ENCODE data around the gene ADCY7. TPM values are rescaled to one million over a fixed set of nuclear protein-coding genes. Genes with fewer than 3 reads are reported as not detected.
"Not testable (repeated sequence)": the region's sequence is repeated elsewhere in the genome, so short reads cannot be mapped to it uniquely, and the experiment has no call there.

ADCY7 gene
- total and polyA plus RNA-seq, 2 experiments from 2014 or later: 3.9 to 4.4 TPM

- Histone ChIP-seq H3K4me3 (no peak overlapping the region), H4K20me1 (ENCODE audit: insufficient read depth, poor library complexity, severe bottlenecking) (no peaks in the 10 kb centered on the region), H2AFZ (no peak overlapping the region), H3K4me1 (ENCODE audit: insufficient read depth) (peaks cover 6% of the 10 kb centered on the region), H3K9me2 (replicated peaks; ENCODE audit: insufficient read depth) (no peaks in the 10 kb centered on the region), H3K36me3 (replicated peaks; ENCODE audit: insufficient read depth, low read depth) (no peaks in the 10 kb centered on the region), H3K27ac (peak overlapping the region; percentile 10), H3K4me2 (no peak overlapping the region), H3K79me2 (no peaks in the 10 kb centered on the region), H3K27me3 (no peaks in the 10 kb centered on the region), H3K9me3 (ENCODE audit: low read depth) (no peaks in the 10 kb centered on the region)
- 77% methylated on average over 8 of the region's 8 CpGs for WGBS (ENCODE audit: low lambda C conversion rate, missing lambda C conversion rate)
- TF ChIP-seq, protein P1, sequence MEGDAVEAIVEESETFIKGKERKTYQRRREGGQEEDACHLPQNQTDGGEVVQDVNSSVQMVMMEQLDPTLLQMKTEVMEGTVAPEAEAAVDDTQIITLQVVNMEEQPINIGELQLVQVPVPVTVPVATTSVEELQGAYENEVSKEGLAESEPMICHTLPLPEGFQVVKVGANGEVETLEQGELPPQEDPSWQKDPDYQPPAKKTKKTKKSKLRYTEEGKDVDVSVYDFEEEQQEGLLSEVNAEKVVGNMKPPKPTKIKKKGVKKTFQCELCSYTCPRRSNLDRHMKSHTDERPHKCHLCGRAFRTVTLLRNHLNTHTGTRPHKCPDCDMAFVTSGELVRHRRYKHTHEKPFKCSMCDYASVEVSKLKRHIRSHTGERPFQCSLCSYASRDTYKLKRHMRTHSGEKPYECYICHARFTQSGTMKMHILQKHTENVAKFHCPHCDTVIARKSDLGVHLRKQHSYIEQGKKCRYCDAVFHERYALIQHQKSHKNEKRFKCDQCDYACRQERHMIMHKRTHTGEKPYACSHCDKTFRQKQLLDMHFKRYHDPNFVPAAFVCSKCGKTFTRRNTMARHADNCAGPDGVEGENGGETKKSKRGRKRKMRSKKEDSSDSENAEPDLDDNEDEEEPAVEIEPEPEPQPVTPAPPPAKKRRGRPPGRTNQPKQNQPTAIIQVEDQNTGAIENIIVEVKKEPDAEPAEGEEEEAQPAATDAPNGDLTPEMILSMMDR (IDR thresholded peaks at IDR 0.05; ENCODE audit: poor library complexity): no peak
- TF ChIP-seq EZH2 (IDR thresholded peaks at IDR 0.05; ENCODE audit: borderline replicate concordance) (no peak), EZH2phosphoT487 (IDR thresholded peaks at IDR 0.05; ENCODE audit: low read depth, severe bottlenecking, unreplicated experiment) (no peak)
- no peak for DNase-seq (ENCODE audit: low spot score)
These were observed 72.2 kb downstream of the ADCY7 start for GRCh38 chr16:50338371-50339231.

DNA sequence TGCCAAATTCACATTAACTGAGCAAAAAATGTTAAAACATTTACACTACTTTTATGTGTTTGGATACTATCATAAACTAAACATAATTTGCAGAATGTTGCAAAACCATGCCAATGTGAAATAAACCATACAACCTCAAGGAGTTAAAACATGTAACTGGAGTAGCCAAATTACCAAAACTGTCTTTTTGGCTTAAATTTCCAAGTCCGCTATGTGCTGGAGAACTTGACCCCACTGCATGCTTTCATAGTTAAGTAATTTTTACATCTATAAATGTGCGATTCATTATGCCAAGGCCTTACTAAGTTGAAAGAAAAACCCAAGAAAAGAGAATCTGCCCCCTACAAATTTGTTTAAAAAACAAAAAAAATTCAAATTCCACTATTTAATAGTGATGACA, 74.2 kb downstream of the ADCY7 start:
- no peak overlapping the region for H3K4me2 ChIP-seq
- H3K79me2 ChIP-seq: no peaks in the 10 kb centered on the region
- no peak for DNase-seq (ENCODE audit: low spot score)
- H3K9me2 ChIP-seq (replicated peaks; ENCODE audit: insufficient read depth): no peaks in the 10 kb centered on the region
- no peak overlapping the region for H2AFZ ChIP-seq
- no peak for TF ChIP-seq EZH2 (IDR thresholded peaks at IDR 0.05; ENCODE audit: borderline replicate concordance)
- no peak for TF ChIP-seq EZH2phosphoT487 (IDR thresholded peaks at IDR 0.05; ENCODE audit: low read depth, severe bottlenecking, unreplicated experiment)
- TF ChIP-seq, protein P1 (IDR thresholded peaks at IDR 0.05; ENCODE audit: poor library complexity): no peak
- H4K20me1 ChIP-seq (ENCODE audit: insufficient read depth, poor library complexity, severe bottlenecking): no peaks in the 10 kb centered on the region
- no peak overlapping the region for H3K27ac ChIP-seq
- peaks cover 6% of the 10 kb centered on the region for H3K4me1 ChIP-seq (ENCODE audit: insufficient read depth)
- H3K9me3 ChIP-seq (ENCODE audit: low read depth): no peaks in the 10 kb centered on the region
- H3K27me3 ChIP-seq: no peaks in the 10 kb centered on the region
- H3K4me3 ChIP-seq: no peak overlapping the region
- WGBS (ENCODE audit: low lambda C conversion rate, missing lambda C conversion rate): 74% methylated on average over 2 of the region's 2 CpGs
- H3K36me3 ChIP-seq (replicated peaks; ENCODE audit: insufficient read depth, low read depth): no peaks in the 10 kb centered on the region

GRCh38 chr16:50343566-50343965, 77.2 kb downstream of the ADCY7 start:
- not testable (repeated sequence) for H3K36me3 ChIP-seq (replicated peaks; ENCODE audit: insufficient read depth, low read depth); H3K27me3 ChIP-seq; H3K4me1 ChIP-seq (ENCODE audit: insufficient read depth); H2AFZ ChIP-seq; H3K4me3 ChIP-seq; H3K9me3 ChIP-seq (ENCODE audit: low read depth); H3K27ac ChIP-seq; H4K20me1 ChIP-seq (ENCODE audit: insufficient read depth, poor library complexity, severe bottlenecking); H3K4me2 ChIP-seq; H3K79me2 ChIP-seq; H3K9me2 ChIP-seq (replicated peaks; ENCODE audit: insufficient read depth); DNase-seq (ENCODE audit: low spot score)
- 64% methylated on average over 8 of the region's 8 CpGs for WGBS (ENCODE audit: low lambda C conversion rate, missing lambda C conversion rate)

GRCh38 chr16:50345210-50345609, 78.9 kb downstream of the ADCY7 start:
- DNase-seq (ENCODE audit: low spot score); H3K9me2 ChIP-seq (replicated peaks; ENCODE audit: insufficient read depth); H3K27me3 ChIP-seq; H4K20me1 ChIP-seq (ENCODE audit: insufficient read depth, poor library complexity, severe bottlenecking); H3K4me1 ChIP-seq (ENCODE audit: insufficient read depth); H3K79me2 ChIP-seq; H3K4me3 ChIP-seq; H3K9me3 ChIP-seq (ENCODE audit: low read depth); H3K4me2 ChIP-seq; H3K27ac ChIP-seq; H3K36me3 ChIP-seq (replicated peaks; ENCODE audit: insufficient read depth, low read depth); H2AFZ ChIP-seq: not testable (repeated sequence)
- whole genome bisulfite sequencing (ENCODE audit: low lambda C conversion rate, missing lambda C conversion rate): 95% methylated on average over 2 of the region's 2 CpGs
